Renal pelvis (tissue), 4 donors: ENCODE data around the gene CRIP1. TPM values are rescaled to one million over a fixed set of nuclear protein-coding genes. Genes with fewer than 3 reads are reported as not detected.

ENCODE experiments used
- DNase-seq: peaks from one replicate; pipeline ENCODE4 v3.0.0-alpha.2; 2013
- polyA plus RNA-seq, 3 donors: library from polyadenylated mRNA; unstranded; fragments of 120-200 nt; gene quantifications; one replicate each; pipeline ENCODE4 v1.2.1, GENCODE V29; 2013; ENCODE audit not compliant: insufficient read length in 3 of 3

The CRIP1 gene
- polyA plus RNA-seq, 3 donors, result 28.8 to 36.6 (median 34.6) TPM

GRCh38 chr14:105490572-105491365 is 4.1 kb downstream of the CRIP1 start, which contains the start of gene TEDC1:
Gene TEDC1, plus strand, starts transcription at chr14:105491246. Its CDS starts 130 bp downstream, at chr14:105491376.
- peak; percentile 100 for DNase-seq

GRCh38 chr14:105491366-105491973 is 4.8 kb downstream of the CRIP1 start:
- no peak for DNase-seq

DNA sequence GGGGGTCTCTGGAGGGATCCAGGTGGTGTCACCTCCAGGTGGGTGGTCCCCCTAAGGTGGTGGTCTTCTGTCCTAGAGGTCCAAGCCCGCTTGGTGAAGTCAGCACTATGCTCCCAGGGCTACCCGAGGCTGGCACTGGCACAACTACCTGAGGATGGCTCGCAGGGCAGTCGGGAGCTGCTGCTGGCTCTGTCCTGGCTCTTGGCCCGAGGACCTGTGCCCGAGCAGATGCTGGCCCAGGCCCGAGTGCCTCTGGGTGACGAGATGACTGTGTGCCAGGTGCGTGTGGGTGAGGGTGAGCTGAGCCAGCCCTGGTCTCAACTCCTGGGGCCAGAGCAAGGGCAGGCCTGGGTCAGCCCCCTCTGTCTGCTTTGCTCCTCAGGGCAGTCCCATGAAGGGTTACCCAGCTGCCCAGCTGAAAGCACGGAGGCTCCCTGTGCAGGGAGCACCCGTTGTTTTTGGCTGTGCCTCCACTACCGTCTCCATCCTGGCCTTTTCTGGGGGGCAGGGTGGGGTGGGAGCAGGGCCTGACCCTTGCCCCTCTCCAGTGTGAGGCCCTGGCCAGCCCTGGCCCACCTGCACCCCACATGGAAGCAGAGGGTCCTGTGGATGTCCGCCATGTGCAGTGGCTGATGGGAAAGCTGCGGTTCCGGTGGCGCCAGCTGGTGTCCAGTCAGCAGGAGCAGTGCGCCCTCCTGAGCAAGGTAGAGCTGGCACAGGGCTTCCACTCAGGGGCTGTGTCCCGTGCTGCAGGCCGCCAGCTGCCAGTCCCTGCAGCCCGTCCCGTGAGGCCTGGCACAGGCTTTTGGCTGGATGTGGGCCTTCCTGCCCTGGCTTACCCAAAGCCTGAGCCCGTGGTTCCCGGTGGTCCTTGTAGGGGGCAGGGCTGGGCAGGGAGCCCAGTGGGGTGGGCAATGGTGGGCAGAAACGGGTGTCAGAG is 5.6 kb downstream of the CRIP1 start:
- no peak for DNase-seq

GRCh38 chr14:105492971-105493871 is 6.5 kb downstream of the CRIP1 start:
- DNase-seq, result no peak

DNA sequence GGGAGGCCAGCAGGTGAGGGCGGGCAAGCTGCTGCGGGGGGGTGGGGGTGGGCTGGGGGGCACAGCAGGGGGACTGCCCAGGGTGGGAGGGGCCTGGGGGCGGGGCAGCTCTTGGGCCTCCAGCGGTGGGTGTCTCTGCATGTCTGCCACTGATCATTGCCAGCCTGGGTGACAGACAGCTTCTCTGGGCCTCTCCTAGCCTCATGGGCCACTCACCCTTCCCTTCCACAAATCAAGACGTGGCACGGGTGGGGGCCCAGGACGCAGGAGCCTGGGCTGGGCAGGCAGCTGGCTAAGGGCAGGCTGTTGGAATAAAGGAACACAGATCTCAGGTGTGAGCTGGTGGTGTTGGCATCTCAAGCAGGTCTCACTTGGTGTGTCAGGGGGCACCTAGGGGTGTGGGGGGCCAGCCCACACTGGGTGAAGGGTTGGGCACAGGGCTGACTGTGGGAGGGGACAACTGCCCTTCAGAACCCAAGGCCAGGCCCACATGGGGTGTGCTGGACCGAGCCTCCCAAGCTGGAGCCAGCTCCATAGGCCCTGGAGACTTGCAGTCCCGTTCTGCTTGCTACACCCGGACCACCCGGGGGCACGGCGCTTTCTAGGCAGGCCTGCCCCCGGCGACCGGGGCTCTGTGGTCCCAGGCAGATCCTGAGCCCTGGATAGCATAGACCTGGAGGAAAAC is 7.4 kb downstream of the CRIP1 start:
- DNase-seq, result no peak

GRCh38 chr14:105494606-105494929 is 7.9 kb downstream of the CRIP1 start:
- no peak for DNase-seq

GRCh38 chr14:105495101-105495989 is 8.7 kb downstream of the CRIP1 start:
- DNase-seq, result no peak

GRCh38 chr14:105495990-105496830 is 9.5 kb downstream of the CRIP1 start:
- DNase-seq, result no peak

DNA sequence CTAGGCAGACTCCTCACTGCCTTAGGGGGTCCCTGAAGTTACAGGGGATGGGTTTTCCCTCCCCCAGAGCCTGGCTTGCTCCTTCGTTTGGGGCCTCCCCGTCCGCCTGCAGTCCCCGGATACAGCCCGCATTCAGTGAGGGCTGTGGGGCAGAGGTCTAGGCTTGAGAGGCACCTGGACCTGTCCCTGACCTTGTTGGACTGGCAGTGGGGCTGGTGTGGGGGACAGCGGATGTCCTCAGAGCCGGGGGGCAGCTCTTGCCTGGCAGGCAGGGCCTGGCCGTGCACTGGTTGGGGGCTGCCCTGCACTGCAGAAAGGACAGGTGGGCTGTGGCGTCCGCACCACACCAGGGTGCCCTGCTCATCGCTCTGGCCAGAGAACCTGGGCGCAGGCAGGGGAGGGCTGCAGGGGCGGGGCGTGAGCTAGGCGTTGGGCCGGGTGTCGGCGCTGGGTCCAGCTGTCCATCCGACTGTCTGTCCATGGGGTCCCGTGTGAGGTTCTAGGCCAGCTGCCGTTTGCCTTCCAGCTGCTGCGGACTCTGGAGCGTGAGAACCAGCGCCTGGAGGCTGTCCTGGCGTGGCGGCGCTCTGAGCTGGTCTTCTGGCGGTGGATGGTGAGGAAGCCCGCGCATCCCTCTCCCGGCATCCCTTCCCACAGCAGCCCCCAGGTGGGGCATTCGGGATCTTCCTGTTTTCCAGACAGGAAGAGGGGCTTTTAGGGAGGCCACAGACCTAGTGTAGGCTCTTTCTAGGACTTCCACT is 10.3 kb downstream of the CRIP1 start:
- no peak for DNase-seq

GRCh38 chr14:105497671-105498429 is 11.2 kb downstream of the CRIP1 start:
- DNase-seq, result no peak

GRCh38 chr14:105498430-105499255 is 12.0 kb downstream of the CRIP1 start:
- DNase-seq, result no peak

DNA sequence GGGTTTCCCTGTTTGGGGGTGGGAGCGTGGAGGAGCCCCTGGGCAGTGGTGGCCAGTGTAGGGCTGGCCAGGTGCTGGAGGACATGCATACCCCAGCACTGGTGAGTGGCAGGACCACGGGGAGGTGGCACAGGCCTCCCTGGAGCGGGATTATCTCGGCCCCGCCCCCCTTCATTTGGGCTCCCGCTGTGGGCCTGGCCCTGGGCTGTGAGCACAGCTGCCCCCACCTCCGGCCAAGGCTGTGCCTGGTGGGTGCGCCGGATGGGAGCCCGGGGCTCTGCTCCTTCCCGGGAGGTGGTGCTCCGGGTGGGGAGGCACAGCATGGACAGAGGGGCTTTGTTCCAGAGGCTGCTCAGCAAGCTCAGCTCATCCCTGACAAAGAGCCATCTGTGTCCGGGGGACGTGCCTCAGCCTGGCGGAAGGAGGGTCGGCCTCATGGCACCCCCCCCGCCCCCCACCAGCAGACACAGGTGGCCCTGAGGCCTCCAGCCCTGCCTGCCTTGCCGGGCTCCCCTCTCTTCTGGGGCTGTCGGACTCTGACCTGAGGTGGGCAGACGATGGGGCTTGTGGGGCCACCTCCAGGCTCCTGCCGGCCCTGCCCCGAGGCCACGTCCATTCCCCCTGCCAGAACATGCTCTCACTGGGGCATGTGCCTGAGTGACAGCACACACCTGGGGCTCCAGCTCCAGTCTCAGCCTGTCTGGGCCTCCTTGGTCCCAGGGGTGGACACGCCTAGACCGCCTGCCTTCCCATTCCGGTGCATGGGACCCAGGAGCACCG is 12.8 kb downstream of the CRIP1 start:
- no peak for DNase-seq

- DNase-seq, result no peak
Measured at GRCh38 chr14:105500036-105500725, 13.5 kb downstream of the CRIP1 start.

- DNase-seq, result no peak
Measured at GRCh38 chr14:105500726-105501101, 14.0 kb downstream of the CRIP1 start.
